IMR-90 (cell line): ENCODE results near the gene ANKRD11. TPM values are rescaled to one million over a fixed set of nuclear protein-coding genes. Genes with fewer than 3 reads are reported as not detected.

ENCODE experiments used
- ATAC-seq: fragments of 200-7000 bp; cut with Tn5 transposase; 2 replicates; pipeline ENCODE4 v1.9.1; 2020; ENCODE audit warnings: low read depth, mild to moderate bottlenecking, moderate library complexity
- BruUV-seq: library from RNA; stranded (reverse); fragments of 400-500 nt; replicated peaks from 2 replicates; lab custom pipeline; 2021; lab: Mats Ljungman, UMichigan
- CTCF ChIA-PET: fragments of 300-600 bp; formaldehyde crosslinking; extraction: SDS; loops from one replicate; lab custom pipeline; 2021; ENCODE audit warnings: antibody characterized with exemption; lab: Yijun Ruan, JAX
- POLR2A ChIA-PET: fragments of 300-600 bp; sonication (Branson Sonifier 250); formaldehyde crosslinking; loops from one replicate; lab custom pipeline; 2022; ENCODE audit warnings: antibody characterized with exemption; ENCODE audit not compliant: unreplicated experiment; lab: Charles Lee
- DNase-seq: peaks from one replicate; pipeline ENCODE4 v3.0.0; 2013
- H2AFZ ChIP-seq: replicated peaks from 2 replicates; pipeline ENCODE3; 2013; ENCODE audit warnings: low read length, mild to moderate bottlenecking; ENCODE audit not compliant: poor library complexity
- H2AK5ac ChIP-seq: 2 replicates; pipeline ENCODE4 v1.6.1; 2013; ENCODE audit warnings: low read depth, low read length, inconsistent platforms
- H2AK9ac ChIP-seq: replicated peaks from 2 replicates; pipeline ENCODE3; 2013; ENCODE audit warnings: mild to moderate bottlenecking, low read depth, low read length, moderate library complexity; ENCODE audit not compliant: poor library complexity
- H2BK120ac ChIP-seq: 2 replicates; pipeline ENCODE4 v1.6.1; 2013; ENCODE audit warnings: low read depth, low read length, inconsistent platforms
- H2BK15ac ChIP-seq: 3 replicates; pipeline ENCODE4 v1.6.1; 2013; ENCODE audit warnings: low read depth, low read length, inconsistent platforms
- H2BK20ac ChIP-seq: 2 replicates; pipeline ENCODE4 v1.6.1; 2013; ENCODE audit warnings: low read depth, mild to moderate bottlenecking, inconsistent platforms, low read length, moderate library complexity
- H2BK5ac ChIP-seq: 2 replicates; pipeline ENCODE4 v1.6.1; 2013; ENCODE audit warnings: mild to moderate bottlenecking, low read depth, low read length, inconsistent platforms; ENCODE audit not compliant: poor library complexity, severe bottlenecking
- H3K14ac ChIP-seq: replicated peaks from 2 replicates; pipeline ENCODE4 v1.6.1; 2013; ENCODE audit warnings: low read depth, low read length, inconsistent platforms
- H3K18ac ChIP-seq: 2 replicates; pipeline ENCODE4 v1.6.1; 2013; ENCODE audit warnings: low read depth, low read length, control low read depth
- H3K23ac ChIP-seq: 2 replicates; pipeline ENCODE4 v1.6.1; 2013; ENCODE audit warnings: low read depth, low read length, inconsistent platforms
- H3K27ac ChIP-seq: 2 replicates; pipeline ENCODE4 v1.5.1; 2013; ENCODE audit warnings: mild to moderate bottlenecking, control low read depth, low read length; ENCODE audit not compliant: insufficient read depth
- H3K27me3 ChIP-seq: 2 replicates; pipeline ENCODE4 v1.6.1; 2013; ENCODE audit warnings: low read length; ENCODE audit not compliant: control insufficient read depth, insufficient read depth
- H3K36me3 ChIP-seq: 2 replicates; pipeline ENCODE4 v1.6.1; 2013; ENCODE audit warnings: low read length, mixed read lengths; ENCODE audit not compliant: control insufficient read depth, insufficient read depth
- H3K4ac ChIP-seq: 2 replicates; pipeline ENCODE4 v1.6.1; 2013; ENCODE audit warnings: low read depth, low read length, inconsistent platforms
- H3K4me1 ChIP-seq: 2 replicates; pipeline ENCODE4 v1.6.1; 2013; ENCODE audit warnings: low read length, mixed read lengths; ENCODE audit not compliant: control insufficient read depth, insufficient read depth
- H3K4me2 ChIP-seq: 2 replicates; pipeline ENCODE4 v1.6.1; 2013; ENCODE audit warnings: low read depth, mild to moderate bottlenecking, control low read depth, low read length, moderate library complexity
- H3K4me3 ChIP-seq: 2 replicates; pipeline ENCODE4 v1.5.1; 2013; ENCODE audit warnings: low read depth, mild to moderate bottlenecking, control low read depth, low read length, moderate library complexity; ENCODE audit not compliant: insufficient read depth
- H3K56ac ChIP-seq: 2 replicates; pipeline ENCODE4 v1.6.1; 2013; ENCODE audit warnings: low read length, inconsistent platforms; ENCODE audit not compliant: insufficient read depth; ENCODE audit errors: extremely low read depth
- H3K79me1 ChIP-seq, 2 experiments: 2 replicates each; pipeline ENCODE4 v1.6.1; 2013; ENCODE audit warnings: low read length in 2 of 2, inconsistent platforms in 1 of 2, low read depth in 1 of 2
- H3K9ac ChIP-seq: 2 replicates; pipeline ENCODE4 v1.6.1; 2013; ENCODE audit warnings: low read depth, low read length, control low read depth
- H3K9me1 ChIP-seq: 2 replicates; pipeline ENCODE4 v1.6.1; 2013; ENCODE audit warnings: low read length, inconsistent platforms; ENCODE audit not compliant: insufficient read depth
- H3K9me3 ChIP-seq: 2 replicates; pipeline ENCODE4 v1.6.1; 2013; ENCODE audit warnings: low read length; ENCODE audit not compliant: control insufficient read depth, insufficient read depth
- H4K20me1 ChIP-seq: 2 replicates; pipeline ENCODE4 v1.6.1; 2013; ENCODE audit warnings: low read length, inconsistent platforms; ENCODE audit not compliant: insufficient read depth
- H4K5ac ChIP-seq: 2 replicates; pipeline ENCODE4 v1.6.1; 2013; ENCODE audit warnings: mild to moderate bottlenecking, low read depth, low read length, control low read depth
- H4K8ac ChIP-seq, 2 experiments: 2 replicates each; pipeline ENCODE4 v1.6.1; 2013; ENCODE audit warnings: low read depth in 2 of 2, low read length in 2 of 2, control low read depth in 1 of 2, inconsistent platforms in 1 of 2
- H4K91ac ChIP-seq: 2 replicates; pipeline ENCODE4 v1.6.1; 2013; ENCODE audit warnings: low read depth, low read length, inconsistent platforms; ENCODE audit not compliant: insufficient read depth
- MXI1 ChIP-seq: IDR thresholded peaks from 2 replicates; pipeline ENCODE4 v1.6.1; 2012; ENCODE audit warnings: low read depth, mild to moderate bottlenecking, low read length, moderate library complexity, borderline replicate concordance
- WGBS, 2 experiments: methylation state at CpG; one replicate each; pipeline versions ENCODE4 v1.1.5 to v1.1.7; 2013; ENCODE audit warnings: missing lambda C conversion rate in 2 of 2; ENCODE audit not compliant: insufficient read length in 1 of 2; ENCODE audit errors: extremely low coverage in 2 of 2; 5-methylcytosine and 5-hydroxymethylcytosine counted together
- dilution Hi-C: fragments of 300-500 bp; cut with HindIII; formaldehyde crosslinking; loops from one replicate; pipeline ENCODE4 v1.14.3; 2018; ENCODE audit warnings: low sequenced_read_pairs; ENCODE audit not compliant: unreplicated experiment
- in situ Hi-C: fragments of 300-500 bp; cut with MboI; formaldehyde crosslinking; loops from 3 replicates; pipeline ENCODE4 v1.14.3; 2019; ENCODE audit warnings: low sequenced_read_pairs, inconsistent platforms, mixed read lengths
- intact Hi-C: fragments of 100-400 bp; cut with micrococcal nuclease; formaldehyde crosslinking; loops from 2 replicates; pipeline ENCODE4 v1.10.0; 2022
- polyA plus RNA-seq, 3 experiments: library from polyadenylated mRNA; depleted of rRNA; stranded (reverse); fragments of >200 nt; gene quantifications; 2 replicates each; pipeline ENCODE4 v1.2.3, GENCODE V29; 2012; ENCODE audit warnings: low replicate concordance in 1 of 3
- total RNA-seq: library from RNA; depleted of rRNA; stranded (reverse); fragments of >200 nt; gene quantifications from 2 replicates; pipeline ENCODE4 v1.2.3, GENCODE V29; 2012

Gene ANKRD11
- total and polyA plus RNA-seq, 2 of the 4 experiments (the other 2 are of a cell fraction) = 46.8 to 71.9 TPM

DNA sequence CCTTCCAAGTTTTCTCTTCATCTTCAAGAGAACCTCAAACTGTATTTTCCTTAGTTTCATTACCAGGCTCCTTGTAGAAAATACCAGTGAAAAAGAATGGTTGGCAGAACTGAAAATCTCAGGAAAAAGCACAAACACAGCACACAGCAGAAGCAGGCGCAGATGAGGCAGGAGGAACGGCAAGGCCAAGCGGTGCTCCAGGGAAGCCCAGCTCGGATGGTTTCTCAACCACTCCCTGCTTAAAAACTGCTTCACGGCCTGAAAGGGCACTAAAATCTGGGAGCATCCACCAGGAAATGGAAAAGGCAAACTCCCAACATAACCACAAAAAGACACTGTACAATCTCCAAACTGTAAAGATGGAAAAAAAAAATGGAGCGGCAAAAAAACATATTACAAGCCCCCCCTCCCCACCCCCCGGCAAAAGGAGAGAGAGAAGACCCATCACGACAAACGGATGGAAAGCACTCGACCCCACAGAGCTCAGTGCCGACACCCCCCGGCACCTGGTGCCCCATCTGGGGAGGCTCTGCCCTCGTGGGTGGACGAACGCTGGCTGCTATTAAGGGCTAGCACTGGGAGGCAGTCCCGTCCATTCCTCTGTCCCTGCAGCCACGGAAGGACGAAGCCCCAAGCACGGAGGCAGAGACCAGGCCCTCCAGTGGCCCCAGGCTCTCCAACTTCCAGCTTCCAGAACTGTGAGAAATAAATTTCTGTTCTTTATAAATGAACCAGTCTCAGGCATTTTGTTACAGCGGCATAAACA is 145.3 kb downstream of the ANKRD11 start:
- ChIA-PET CTCF (no interaction called here), POLR2A (no interaction called here)
- Histone ChIP-seq H3K9me1 (peaks cover 40% of the 10 kb centered on the region), H2BK20ac (no peak overlapping the region), H3K14ac (0 out of 2 replicates have a peak overlapping the region, but pooled peaks have one; percentile 0), H2AFZ (no peak overlapping the region), H3K27ac (peak overlapping the region; percentile 20; the same call in 1 of the 2 replicates), H3K9ac (no peak overlapping the region), H3K27me3 (no peaks in the 10 kb centered on the region), H3K79me1 (peaks cover 18 to 81% of the 10 kb centered on the region in 2 experiments; a peak in 3 of 4 replicates), H2BK15ac (no peak overlapping the region), H3K4me2 (peak overlapping the region; percentile 6; the same call in 1 of the 2 replicates), H3K36me3 (no peaks in the 10 kb centered on the region), H3K4me3 (no peak overlapping the region), H3K23ac (peak overlapping the region; percentile 6; the same call in 1 of the 2 replicates), H3K56ac (no peak overlapping the region), H2BK5ac (no peak overlapping the region), H3K9me3 (no peaks in the 10 kb centered on the region), H2AK9ac (no peak overlapping the region), H3K4ac (no peak overlapping the region), H2BK120ac (no peak overlapping the region), H3K4me1 (peaks cover 20% of the 10 kb centered on the region), H4K8ac (peak overlapping the region in 1 of 2 experiments; percentile 28; a peak in 1 of 4 replicates), H3K18ac (no peak overlapping the region), H4K20me1 (peaks cover 97% of the 10 kb centered on the region), H2AK5ac (no peak overlapping the region), H4K91ac (no peak overlapping the region), H4K5ac (no peak overlapping the region)
- ATAC-seq (peak; percentile 56), DNase-seq (no peak)
- dilution Hi-C loops (no loop called here), intact Hi-C loops (no loop called here), in situ Hi-C loops (no loop called here)
- no peak for TF ChIP-seq MXI1
- WGBS, 2 experiments = no CpG with 5 or more reads among the region's 20 CpGs
- no TSS peak for BruUV-seq
